Mucosa of rectum (tissue), 2 donors: Measurements from ENCODE around the gene THOC5.

ENCODE experiments used
- H3K27ac ChIP-seq, 2 donors: one replicate each; pipeline ENCODE4 v1.7.0; 2013; ENCODE audit warnings: inconsistent platforms in 2 of 2, low read depth in 2 of 2, low read length in 2 of 2
- H3K27me3 ChIP-seq, 2 donors: one replicate each; pipeline ENCODE4 v1.7.0; 2013; ENCODE audit warnings: low read length in 2 of 2; ENCODE audit not compliant: control insufficient read depth in 2 of 2, insufficient read depth in 2 of 2
- H3K36me3 ChIP-seq, 2 donors: one replicate each; pipeline ENCODE4 v1.7.0; 2013; ENCODE audit warnings: low read length in 2 of 2; ENCODE audit not compliant: control insufficient read depth in 2 of 2, insufficient read depth in 2 of 2
- H3K4me1 ChIP-seq, 2 donors: one replicate each; pipeline ENCODE4 v1.7.0; 2013; ENCODE audit warnings: low read length in 2 of 2, mild to moderate bottlenecking in 1 of 2; ENCODE audit not compliant: control insufficient read depth in 2 of 2, insufficient read depth in 2 of 2
- H3K4me3 ChIP-seq, 2 donors: one replicate each; pipeline ENCODE4 v1.7.0; 2013; ENCODE audit warnings: low read length in 2 of 2
- H3K9ac ChIP-seq, 2 donors: one replicate each; pipeline ENCODE4 v1.7.0; 2013; ENCODE audit warnings: low read length in 2 of 2, low read depth in 1 of 2, mild to moderate bottlenecking in 1 of 2
- H3K9me3 ChIP-seq, 2 donors: one replicate each; pipeline ENCODE4 v1.7.0; 2013; ENCODE audit warnings: low read length in 2 of 2; ENCODE audit not compliant: control insufficient read depth in 2 of 2
- donor health status: healthy.
- donor health status: Normal muscosa, but diverticular disease.

The THOC5 gene

GRCh38 chr22:29531419-29531818 lies 22.1 kb downstream of the THOC5 start:
- no peaks in the 10 kb centered on the region for H3K9me3 ChIP-seq
- H3K4me3 ChIP-seq, result no peak overlapping the region
- H3K27me3 ChIP-seq, result no peaks in the 10 kb centered on the region
- peaks cover 62 to 64% of the 10 kb centered on the region in 2 donors for H3K36me3 ChIP-seq
- no peaks in the 10 kb centered on the region for H3K4me1 ChIP-seq
- no peak overlapping the region for H3K9ac ChIP-seq
- no peak overlapping the region for H3K27ac ChIP-seq

- Histone ChIP-seq H3K27ac (no peak overlapping the region), H3K4me1 (no peaks in the 10 kb centered on the region), H3K9ac (no peak overlapping the region), H3K36me3 (peaks cover 57 to 60% of the 10 kb centered on the region in 2 donors), H3K27me3 (no peaks in the 10 kb centered on the region), H3K4me3 (no peak overlapping the region), H3K9me3 (no peaks in the 10 kb centered on the region)
These were observed 22.8 kb downstream of the THOC5 start for GRCh38 chr22:29530716-29531115.

GRCh38 chr22:29528144-29528543 lies 25.4 kb downstream of the THOC5 start:
- no peaks in the 10 kb centered on the region for H3K27me3 ChIP-seq
- peaks cover 67 to 71% of the 10 kb centered on the region in 2 donors for H3K36me3 ChIP-seq
- H3K4me3 ChIP-seq, result no peak overlapping the region
- no peak overlapping the region for H3K9ac ChIP-seq
- no peaks in the 10 kb centered on the region for H3K9me3 ChIP-seq
- no peak overlapping the region for H3K27ac ChIP-seq
- H3K4me1 ChIP-seq, result no peaks in the 10 kb centered on the region

- H3K9me3 ChIP-seq, result no peaks in the 10 kb centered on the region
- H3K36me3 ChIP-seq, result peaks cover 72 to 75% of the 10 kb centered on the region in 2 donors
- no peak overlapping the region for H3K27ac ChIP-seq
- H3K4me1 ChIP-seq, result no peaks in the 10 kb centered on the region
- H3K27me3 ChIP-seq, result no peaks in the 10 kb centered on the region
- no peak overlapping the region for H3K4me3 ChIP-seq
- H3K9ac ChIP-seq, result no peak overlapping the region
These were observed 28.9 kb downstream of the THOC5 start for GRCh38 chr22:29524442-29525191.

- H3K9ac ChIP-seq, result no peak overlapping the region
- H3K36me3 ChIP-seq, result peaks cover 72 to 75% of the 10 kb centered on the region in 2 donors
- H3K27me3 ChIP-seq, result no peaks in the 10 kb centered on the region
- no peak overlapping the region for H3K4me3 ChIP-seq
- no peak overlapping the region for H3K27ac ChIP-seq
- H3K4me1 ChIP-seq, result no peaks in the 10 kb centered on the region
- no peaks in the 10 kb centered on the region for H3K9me3 ChIP-seq
These were observed 29.8 kb downstream of the THOC5 start for GRCh38 chr22:29523761-29524160.

- no peaks in the 10 kb centered on the region for H3K9me3 ChIP-seq
- H3K36me3 ChIP-seq, result peaks cover 71 to 76% of the 10 kb centered on the region in 2 donors
- H3K27ac ChIP-seq, result no peak overlapping the region
- no peak overlapping the region for H3K9ac ChIP-seq
- H3K4me1 ChIP-seq, result no peaks in the 10 kb centered on the region
- no peaks in the 10 kb centered on the region for H3K27me3 ChIP-seq
- no peak overlapping the region for H3K4me3 ChIP-seq
These were observed 32.0 kb downstream of the THOC5 start for GRCh38 chr22:29521526-29521925.

GRCh38 chr22:29520851-29521250 lies 32.7 kb downstream of the THOC5 start:
- Histone ChIP-seq H3K27me3 (no peaks in the 10 kb centered on the region), H3K36me3 (peaks cover 72 to 77% of the 10 kb centered on the region in 2 donors), H3K4me1 (no peaks in the 10 kb centered on the region), H3K4me3 (no peak overlapping the region), H3K9me3 (no peaks in the 10 kb centered on the region), H3K27ac (no peak overlapping the region), H3K9ac (no peak overlapping the region)

- Histone ChIP-seq H3K27ac (no peak overlapping the region), H3K4me1 (no peaks in the 10 kb centered on the region), H3K27me3 (no peaks in the 10 kb centered on the region), H3K9me3 (no peaks in the 10 kb centered on the region), H3K9ac (no peak overlapping the region), H3K4me3 (no peak overlapping the region), H3K36me3 (peaks cover 64 to 68% of the 10 kb centered on the region in 2 donors)
These were observed 33.6 kb downstream of the THOC5 start for GRCh38 chr22:29519996-29520395.

- no peaks in the 10 kb centered on the region for H3K9me3 ChIP-seq
- no peaks in the 10 kb centered on the region for H3K4me1 ChIP-seq
- no peak overlapping the region for H3K4me3 ChIP-seq
- H3K27me3 ChIP-seq, result no peaks in the 10 kb centered on the region
- H3K36me3 ChIP-seq, result peaks cover 53 to 54% of the 10 kb centered on the region in 2 donors
- no peak overlapping the region for H3K27ac ChIP-seq
- no peak overlapping the region for H3K9ac ChIP-seq
These were observed 35.1 kb downstream of the THOC5 start for GRCh38 chr22:29518427-29518826.

- Histone ChIP-seq H3K4me3 (no peak overlapping the region), H3K36me3 (peaks cover 54 to 59% of the 10 kb centered on the region in 2 donors), H3K4me1 (no peaks in the 10 kb centered on the region), H3K27me3 (no peaks in the 10 kb centered on the region), H3K27ac (no peak overlapping the region), H3K9ac (no peak overlapping the region), H3K9me3 (no peaks in the 10 kb centered on the region)
These were observed 36.2 kb downstream of the THOC5 start for GRCh38 chr22:29517215-29517908.
